Adrenal gland (tissue), 5 donors: ENCODE measurements around the gene RASSF4.

Experiments
- POLR2A ChIP-seq, 2 donors: fragments of 450-650 bp; IDR thresholded peaks; one replicate each; pipeline ENCODE4 v1.6.1; 2017; ENCODE audit warnings: antibody characterized with exemption in 2 of 2, mild to moderate bottlenecking in 2 of 2, moderate library complexity in 1 of 2
- TF ChIP-seq, protein P1 (sequence below), 6 experiments: fragments of 450-650 bp in 4 of 6; fragments of 200-600 bp in 2 of 6; sonication (generic) in 1 of 6; IDR thresholded peaks; 1 replicate in 5 of 6; 2 replicates in 1 of 6; pipeline versions ENCODE4 v1.5.1 to v1.8.0; 2016 to 2021; ENCODE audit warnings: antibody characterized with exemption in 6 of 6, mild to moderate bottlenecking in 2 of 6, moderate library complexity in 1 of 6
- donor health status: DM: no; HTN: no; CAD: no.

- TF ChIP-seq, protein P1, sequence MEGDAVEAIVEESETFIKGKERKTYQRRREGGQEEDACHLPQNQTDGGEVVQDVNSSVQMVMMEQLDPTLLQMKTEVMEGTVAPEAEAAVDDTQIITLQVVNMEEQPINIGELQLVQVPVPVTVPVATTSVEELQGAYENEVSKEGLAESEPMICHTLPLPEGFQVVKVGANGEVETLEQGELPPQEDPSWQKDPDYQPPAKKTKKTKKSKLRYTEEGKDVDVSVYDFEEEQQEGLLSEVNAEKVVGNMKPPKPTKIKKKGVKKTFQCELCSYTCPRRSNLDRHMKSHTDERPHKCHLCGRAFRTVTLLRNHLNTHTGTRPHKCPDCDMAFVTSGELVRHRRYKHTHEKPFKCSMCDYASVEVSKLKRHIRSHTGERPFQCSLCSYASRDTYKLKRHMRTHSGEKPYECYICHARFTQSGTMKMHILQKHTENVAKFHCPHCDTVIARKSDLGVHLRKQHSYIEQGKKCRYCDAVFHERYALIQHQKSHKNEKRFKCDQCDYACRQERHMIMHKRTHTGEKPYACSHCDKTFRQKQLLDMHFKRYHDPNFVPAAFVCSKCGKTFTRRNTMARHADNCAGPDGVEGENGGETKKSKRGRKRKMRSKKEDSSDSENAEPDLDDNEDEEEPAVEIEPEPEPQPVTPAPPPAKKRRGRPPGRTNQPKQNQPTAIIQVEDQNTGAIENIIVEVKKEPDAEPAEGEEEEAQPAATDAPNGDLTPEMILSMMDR (IDR thresholded peaks at IDR 0.05): peak in 1 of 6 experiments; percentile 7
- TF ChIP-seq POLR2A (IDR thresholded peaks at IDR 0.05): no peak
Observed at GRCh38 chr10:44990302-44990655, 30.7 kb downstream of the RASSF4 start.
